HG03139 (cell line): ENCODE measurements around the gene SKA1.
"Not testable (repeated sequence)": the region's sequence is repeated elsewhere in the genome, so short reads cannot be mapped to it uniquely, and the experiment has no call there.

Source experiments
- ATAC-seq: cut with Tn5 transposase; IDR thresholded peaks from one replicate; pipeline ENCODE4 v1.9.1; 2021; ENCODE audit not compliant: unreplicated experiment

Gene SKA1

DNA sequence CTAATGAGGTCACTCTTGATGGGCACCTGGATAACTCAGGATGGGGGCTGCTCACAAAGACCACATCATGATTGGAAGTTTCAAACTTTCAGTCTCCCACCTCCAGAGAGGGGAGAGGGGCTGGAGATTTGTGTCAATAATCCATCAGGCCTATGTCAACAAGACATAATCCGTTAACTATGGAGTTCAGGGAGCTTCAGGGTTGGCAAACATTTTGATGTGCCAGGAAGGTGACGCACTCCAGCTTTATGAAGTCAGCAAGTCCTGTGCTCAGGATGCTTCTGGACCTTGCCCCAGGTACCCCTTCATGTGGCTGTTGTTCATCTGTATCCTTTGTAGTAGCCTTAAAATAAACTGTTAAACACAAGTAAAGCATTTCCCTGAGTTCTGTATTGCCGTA lies 19.0 kb downstream of the SKA1 start:
- ATAC-seq, result no peak

DNA sequence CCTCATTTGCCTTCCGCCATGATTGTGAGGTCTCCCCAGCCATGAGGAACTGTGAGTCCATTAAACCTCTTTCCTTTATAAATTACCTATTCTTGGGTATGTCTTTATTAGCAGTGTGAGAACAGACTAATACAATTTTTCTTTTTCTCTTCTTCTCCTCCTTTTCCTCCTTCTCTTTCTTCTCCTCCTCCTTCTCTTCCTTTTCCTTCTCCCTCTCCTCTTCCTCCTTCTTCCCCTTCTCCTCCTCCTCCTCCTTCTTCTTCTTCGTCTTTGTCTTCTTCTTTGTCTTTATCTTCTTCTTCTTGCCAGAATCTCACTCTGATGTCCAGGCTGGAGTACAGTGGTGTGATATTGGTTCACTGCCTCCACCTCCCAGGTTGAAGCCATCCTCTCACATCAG lies 20.2 kb downstream of the SKA1 start:
- ATAC-seq, result no peak

DNA sequence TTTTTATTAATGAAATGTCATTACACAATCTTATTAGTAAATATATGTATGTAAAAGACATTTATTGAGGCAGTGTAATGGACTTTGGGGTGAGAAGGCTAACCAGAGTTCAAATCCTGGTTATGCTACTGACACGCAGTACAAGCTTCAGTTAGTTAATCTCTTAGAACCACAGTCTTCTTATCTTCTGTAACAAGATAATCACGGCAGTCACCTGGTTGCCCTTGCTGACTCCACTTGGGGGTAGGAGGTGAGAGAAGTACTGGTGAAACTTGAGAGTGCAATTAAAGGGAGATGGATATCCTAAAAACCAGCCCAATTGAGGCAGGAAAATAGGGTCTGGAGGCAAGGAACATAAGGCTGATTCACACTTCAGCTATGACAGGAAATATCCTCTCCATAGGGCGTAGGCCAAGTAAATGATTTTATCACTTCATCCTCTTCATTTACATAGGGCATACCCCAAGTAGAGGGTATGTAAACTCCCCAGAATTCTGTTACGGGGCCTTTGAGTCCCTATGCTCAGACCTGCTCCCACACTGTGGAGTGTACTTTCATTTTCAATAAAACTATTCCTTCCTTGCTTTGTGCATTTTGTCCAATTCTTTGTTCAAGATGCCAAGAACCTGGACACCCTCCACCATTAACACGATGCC lies 21.3 kb downstream of the SKA1 start:
- no peak for ATAC-seq

DNA sequence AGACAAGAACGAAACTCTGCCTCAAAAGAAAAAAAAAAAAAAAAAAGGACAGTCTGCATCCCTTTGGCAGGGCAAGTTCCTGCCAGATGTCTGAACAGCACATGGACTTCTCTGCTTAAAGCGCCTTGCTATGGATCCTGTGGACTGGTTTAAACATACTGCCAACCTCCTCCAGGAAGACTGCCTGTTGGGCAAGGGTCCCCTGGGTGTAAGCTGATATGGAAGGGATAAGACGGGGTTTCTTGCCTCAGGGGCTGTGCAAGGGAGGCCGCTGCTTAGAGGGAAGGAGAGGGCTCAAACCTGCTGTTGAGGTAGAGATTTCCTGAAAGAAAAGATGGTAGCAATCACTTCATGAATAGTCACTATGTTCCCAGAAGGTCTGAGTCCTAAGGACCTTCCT lies 22.2 kb downstream of the SKA1 start:
- no peak for ATAC-seq

DNA sequence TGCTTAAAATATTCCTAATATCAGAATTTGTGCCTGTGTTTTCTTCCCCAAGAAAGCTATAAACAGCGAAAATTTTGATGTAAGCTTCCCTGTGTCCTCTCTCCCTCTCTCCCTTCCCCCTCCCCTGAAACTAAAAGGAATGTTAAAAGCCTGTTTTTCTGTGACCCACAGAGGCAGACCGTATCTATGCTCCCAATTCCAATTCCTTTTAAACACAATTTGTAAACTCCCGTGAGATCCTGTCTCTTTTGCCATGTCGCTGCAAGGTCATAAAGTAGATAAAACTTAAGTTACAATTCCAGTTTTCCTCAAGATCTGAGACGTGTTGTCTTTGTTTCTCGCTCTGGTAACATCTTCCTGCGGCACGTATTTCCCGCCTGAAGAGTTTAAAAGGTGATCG lies 23.3 kb downstream of the SKA1 start:
- no peak for ATAC-seq

DNA sequence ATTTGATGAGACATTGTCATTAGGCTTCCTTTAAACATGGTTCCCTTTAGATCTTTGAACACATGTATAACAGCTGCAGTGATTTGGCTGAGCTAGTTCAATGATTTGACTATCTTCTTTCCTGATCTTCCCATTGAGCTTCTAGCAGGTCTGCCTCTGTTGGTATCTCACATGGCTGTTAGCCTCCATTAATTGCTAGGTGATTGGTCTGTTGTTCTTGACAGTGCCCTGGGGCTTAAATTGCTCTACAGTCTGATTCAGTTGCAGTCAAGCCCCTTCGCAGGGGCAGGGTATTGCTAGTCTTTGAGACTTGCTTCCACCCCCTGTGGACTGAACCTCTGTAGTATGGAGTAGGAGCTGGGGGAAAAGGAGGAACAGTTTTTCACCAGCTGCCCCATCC lies 24.1 kb downstream of the SKA1 start:
- ATAC-seq, result no peak

DNA sequence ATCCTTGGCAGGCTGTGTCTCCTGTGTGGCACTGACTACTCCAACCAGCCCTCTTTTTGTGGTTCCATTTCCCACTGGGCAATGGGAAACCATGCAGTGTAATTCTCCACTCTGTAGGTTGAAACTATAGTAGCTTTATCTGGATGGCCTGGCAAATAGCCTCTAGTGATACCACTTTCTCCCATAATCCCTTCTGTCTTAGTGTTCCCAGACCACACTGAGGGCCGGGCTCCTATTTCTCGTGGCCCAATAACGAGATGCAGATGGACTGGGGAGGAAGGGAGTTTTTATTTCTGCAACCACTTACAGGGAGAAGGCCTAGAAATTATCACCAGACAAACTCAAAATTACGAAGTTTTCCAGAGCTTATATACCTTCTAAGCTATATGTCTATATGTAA lies 24.7 kb downstream of the SKA1 start:
- ATAC-seq, result no peak

DNA sequence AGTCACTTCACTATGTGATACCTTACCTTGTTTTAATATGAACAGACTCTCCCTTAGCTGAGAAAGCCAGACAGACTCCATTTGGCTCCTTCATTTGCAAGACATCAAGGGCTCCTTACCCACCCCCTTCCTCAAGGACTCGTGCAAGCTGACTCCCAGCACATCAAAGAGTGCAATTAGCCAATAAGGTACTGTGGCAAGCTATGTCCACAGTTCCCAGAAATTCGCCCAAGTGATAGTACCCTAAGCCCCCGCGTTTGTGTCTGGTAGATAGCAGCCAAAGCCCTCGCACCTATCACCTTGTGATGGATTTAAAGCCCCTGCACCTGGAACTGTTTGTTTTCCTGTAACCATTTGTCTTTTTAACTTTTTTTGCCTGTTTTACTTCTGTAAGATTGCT lies 25.6 kb downstream of the SKA1 start:
- not testable (repeated sequence) for ATAC-seq

DNA sequence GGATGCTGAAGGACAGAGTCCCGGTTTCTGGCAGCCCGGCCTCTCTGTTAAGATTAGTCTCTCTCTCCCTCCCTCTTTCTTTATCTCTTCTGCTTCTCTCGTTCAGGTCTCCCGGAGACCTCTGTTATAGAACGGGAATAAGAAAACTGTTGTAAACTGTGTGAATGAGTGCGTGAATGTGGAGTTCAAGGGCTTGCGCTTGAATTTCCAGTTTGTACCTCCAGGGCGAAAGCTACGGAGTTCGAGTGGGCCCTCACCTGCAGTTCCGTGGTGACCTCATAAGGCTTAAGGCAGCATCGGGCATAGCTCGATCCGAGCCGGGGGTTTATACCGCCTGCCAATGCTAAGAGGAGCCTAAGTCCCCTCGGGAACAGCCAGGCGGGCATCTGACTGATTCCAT lies 26.4 kb downstream of the SKA1 start:
- no peak for ATAC-seq

DNA sequence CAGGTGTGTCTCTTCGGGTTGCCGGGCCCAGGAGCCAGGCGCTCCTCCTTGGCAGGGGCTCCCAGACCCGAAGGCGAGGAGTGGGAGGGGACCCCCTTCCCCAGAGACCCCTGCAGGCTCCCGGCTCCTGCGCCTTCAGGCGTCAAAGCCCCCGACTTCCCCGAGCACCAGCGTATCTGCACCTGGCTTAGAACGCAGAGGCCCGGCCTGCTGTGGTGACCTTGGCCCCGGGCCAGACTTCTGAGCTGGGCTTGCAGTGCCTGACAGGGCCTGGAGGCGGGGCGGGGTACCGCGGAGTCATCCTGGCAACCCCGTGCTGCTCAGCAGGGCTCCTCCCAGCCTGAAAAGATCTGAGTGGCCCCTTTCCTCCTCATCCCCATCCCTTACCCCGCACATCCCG lies 27.0 kb downstream of the SKA1 start:
- ATAC-seq, result no peak

DNA sequence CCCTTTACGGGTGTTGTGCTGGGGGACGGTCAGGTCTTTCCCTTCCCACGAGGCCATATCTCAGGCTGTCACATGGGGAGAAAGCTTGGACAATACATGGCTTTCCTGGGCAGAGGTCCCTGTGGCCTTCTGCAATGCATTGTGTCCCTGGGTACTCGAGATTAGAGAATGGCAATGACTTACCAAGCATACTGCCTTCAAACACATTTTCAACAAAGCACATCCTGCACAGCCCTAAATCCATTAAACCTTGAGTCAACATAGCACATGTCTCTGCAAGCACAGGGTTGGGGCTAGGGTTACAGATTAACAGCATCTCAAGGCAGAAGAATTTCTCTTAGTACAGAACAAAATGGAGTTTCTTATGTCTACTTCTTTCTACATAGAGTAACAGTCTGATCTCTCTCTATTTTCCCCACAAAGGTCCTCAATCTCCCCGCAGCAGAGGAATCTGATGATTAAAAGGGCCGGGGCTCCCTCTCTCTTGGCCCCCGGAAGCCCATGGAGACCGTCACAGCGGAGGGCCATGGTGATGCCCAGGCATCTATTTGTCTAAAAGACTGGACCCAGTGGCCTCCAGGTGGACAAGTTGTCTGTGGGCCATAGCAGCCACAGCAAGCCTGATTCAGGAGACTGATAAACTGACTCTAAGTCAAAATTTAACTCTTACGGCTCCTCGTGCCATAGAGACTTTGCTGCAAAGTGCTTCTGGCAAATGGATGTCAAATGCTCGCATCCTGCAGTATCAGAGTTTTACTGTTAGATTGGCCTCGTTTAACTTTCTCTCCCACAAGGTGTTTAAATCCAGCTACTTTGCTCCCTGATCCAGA lies 30.1 kb downstream of the SKA1 start:
- not testable (repeated sequence) for ATAC-seq

DNA sequence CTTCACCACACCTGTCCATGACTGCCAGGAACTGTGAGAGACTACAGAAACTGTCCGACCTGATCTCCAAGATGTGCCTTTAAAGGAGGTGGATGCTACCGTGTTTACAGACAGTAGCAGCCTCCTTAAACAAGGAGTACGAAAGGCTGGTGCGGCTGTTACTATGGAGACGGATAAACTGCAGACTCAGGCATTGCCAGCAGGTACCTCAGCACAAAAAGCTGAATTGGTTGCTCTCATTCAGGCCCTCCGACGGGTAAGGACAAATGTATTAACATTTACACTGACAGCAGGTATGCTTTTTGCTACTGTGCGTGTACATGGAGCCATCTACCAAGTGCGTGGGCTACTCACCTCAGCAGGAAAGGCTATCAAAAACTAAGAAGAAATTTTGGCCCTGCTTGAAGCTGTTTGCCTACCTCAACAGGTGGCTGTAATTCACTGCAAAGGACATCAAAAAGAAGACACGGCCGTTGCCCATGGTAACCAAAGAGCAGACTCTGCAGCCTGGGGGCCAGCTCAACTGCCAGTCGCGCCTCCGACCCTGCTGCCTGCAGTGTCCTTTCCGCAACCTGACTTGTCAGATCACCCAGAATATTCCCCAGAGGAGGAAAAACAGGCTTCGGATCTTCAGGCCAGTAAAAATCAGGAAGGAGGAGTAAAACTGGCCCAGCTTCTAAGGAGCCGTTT lies 30.9 kb downstream of the SKA1 start:
- ATAC-seq, result no peak

DNA sequence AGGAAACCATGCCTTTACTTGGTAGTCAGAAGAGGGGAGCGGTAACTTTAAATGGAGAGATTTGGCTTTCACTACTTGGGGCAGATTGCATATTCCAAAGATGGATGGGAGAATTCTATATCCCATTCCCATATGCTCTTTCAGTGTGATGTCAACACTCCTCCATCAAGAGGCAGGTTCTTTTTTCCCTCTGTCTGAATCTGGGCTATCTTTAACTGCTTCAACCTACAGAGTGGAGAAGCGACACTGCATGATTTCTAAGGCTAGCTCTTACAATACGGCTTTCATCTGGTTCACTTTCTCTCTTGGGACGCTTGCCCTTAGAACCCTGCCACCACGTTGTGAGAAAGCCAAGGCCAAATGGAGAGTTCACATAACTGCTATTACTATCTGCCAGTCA lies 34.4 kb downstream of the SKA1 start:
- no peak for ATAC-seq

DNA sequence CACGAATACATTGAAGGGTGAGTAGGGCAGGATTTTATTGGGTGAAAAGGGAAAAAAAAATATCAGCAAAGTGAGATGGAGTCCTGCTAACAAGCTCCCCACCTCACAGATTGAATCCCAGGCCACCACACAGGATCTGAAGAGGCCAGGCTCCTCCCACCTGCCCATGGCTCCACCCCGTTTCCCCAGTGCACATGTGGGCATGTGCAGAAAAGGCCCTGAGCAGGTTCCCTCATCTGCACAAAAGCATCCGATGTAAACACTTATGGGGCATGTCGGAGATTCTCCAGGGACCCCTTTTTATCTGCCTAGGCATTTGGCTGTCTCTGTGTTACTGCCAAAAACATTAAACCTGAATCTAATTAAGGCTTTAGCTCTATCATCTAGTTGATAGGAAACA lies 35.2 kb downstream of the SKA1 start:
- ATAC-seq, result no peak

DNA sequence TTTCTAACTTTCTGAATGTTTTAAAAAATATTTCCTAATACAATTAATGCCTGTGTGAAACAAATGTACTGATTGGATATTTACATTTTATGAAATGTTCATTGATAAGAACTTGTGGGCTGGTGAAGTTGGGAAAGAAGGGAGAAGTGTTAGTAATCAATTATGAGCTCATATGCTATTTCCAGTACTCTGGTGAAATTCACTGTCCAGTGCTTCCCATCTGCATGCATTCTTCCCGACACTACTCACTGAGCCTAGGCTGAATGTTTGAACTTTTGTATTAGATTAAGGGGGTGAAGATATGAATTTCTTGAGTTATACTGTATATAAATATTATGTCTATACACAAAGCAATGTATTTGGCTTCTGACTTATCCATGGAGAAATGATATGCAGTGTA lies 36.0 kb downstream of the SKA1 start:
- no peak for ATAC-seq

DNA sequence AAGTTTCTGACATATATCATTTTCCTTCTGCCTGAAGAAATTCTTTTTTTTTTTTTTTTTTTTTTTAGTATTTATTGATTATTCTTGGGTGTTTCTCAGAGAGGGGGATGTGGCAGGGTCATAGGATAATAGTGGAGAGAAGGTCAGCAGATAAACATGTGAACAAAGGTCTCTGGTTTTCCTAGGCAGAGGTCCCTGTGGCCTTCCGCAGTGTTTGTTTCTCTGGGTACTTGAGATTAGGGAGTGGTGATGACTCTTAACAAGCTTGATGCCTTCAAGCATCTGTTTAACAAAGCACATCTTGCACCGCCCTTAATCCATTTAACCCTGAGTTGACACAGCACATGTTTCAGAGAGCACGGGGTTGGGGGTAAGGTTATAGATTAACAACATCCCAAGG lies 42.0 kb downstream of the SKA1 start:
- ATAC-seq, result not testable (repeated sequence)

DNA sequence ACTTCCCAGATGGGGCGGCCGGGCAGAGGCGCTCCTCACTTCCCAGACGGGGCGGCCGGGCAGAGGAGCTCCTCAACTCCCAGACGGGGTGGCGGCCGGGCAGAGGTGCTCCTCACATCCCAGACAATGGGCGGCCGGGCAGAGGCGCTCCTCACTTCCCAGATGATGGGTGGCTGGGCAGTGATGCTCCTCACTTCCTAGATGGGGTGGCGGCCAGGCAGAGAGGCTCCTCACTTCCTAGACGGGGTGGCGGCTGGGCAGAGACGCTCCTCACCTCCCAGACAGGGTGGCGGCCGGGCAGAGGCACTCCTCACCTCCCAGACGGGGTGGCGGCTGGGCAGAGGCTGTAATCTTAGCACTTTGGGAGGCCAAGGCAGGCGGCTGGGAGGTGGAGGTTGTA lies 42.9 kb downstream of the SKA1 start:
- ATAC-seq, result not testable (repeated sequence)

DNA sequence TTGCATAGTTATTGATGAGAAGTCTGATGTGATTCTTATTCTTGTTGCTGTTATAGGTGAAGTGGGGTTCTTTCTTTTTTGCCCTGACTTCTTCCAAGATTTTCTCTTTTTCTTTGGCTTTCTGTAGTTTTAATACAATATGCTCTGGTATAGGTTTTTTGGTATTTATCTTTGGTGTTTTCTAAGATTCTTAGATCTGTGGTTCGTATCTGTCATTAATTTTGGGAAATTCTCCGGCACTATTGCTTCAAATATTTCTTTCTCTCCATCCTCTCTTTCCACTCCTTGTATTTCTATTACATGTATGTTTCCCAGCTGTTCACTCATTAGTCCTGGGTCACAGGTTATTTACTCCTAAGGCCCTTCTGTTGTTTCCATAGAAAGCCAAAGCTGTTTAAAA lies 43.8 kb downstream of the SKA1 start:
- ATAC-seq, result no peak

DNA sequence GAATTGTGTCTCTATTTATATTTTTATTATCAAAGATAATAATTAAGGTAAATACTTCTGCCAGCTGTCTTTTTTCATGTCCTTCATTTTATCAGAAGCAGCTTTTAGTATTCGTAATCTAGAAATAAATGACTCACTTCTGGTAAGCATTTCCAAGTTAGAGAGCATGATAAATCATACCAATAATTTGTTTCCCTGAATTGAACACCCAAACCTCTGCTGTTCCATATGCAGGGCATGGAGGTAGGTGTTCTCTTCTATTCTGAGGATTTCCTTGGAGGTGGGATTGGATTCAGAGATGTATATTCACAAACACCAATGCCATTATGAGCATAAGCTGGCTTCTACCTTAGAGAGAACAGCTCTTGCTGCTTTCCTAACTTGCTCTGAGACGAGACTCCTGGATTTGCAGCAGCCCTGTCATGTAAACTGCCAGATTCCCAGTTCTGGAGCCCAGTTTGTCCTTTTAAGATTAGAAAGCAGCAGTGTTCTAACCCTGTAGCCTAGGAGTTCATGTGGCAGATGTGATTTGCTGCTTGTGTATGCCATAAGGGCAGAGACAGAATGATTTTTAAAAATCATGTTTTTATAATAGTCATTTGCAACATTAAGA lies 47.5 kb downstream of the SKA1 start:
- no peak for ATAC-seq

DNA sequence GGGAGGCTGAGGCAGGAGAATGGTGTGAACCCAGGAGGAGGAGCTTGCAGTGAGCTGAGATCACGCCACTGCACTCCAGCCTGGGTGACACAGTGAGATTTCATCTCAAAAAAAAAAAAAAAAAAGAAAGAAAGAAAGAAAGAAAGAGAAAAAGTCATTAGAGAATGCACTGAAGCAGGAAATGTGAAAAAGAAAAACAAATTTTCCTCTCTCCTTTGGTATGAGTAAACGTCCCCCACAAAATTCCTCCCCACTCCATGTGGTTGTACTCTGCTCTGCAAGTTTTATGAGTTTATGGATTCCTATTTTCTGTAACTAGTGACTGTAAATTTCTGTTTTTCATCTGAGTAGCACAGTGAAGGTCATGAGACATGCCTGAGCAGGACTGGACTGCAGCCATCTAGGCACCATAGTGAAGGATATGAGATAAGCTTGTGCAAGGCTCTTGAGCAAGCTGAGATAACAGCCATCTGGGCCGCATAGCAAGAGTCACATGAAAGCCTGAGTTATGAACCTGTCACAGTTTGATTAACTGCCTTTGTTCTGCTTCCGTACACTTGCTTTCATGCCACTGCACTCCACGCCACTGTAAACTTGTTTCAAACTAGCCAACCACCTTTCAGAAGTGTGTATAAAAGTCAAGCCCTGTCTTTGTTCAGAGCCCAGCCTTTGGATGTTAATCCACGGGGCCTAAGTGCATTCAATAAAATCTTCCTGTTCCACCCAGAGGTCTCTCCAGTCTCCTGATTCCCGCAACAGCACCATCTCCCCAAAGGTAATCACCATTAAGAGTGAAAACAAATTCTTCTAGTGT lies 50.2 kb downstream of the SKA1 start:
- ATAC-seq, result no peak

DNA sequence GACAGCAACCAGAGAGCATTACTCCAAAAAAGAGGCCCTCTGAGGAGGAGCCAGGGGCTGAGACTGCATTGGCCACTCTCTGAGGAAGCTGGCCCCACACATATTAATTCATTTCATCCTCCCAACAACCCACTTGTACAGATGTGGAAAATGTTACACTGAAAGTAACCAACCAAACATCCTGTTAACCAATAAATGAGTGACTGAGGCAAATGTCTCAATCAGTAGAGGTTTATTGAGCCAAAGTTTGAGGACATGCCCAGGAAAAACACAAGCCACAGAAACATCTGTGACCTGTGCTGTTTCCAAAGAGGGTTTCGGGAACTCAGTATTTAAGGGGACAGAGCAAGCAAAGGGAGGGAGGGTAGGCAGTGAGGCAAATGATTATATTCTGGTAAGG lies 53.0 kb downstream of the SKA1 start:
- no peak for ATAC-seq
